ENCODE results near the gene LIX1L.
A peak's percentile ranks its signal among the peaks of the same experiment; 100 is the strongest.

Gene LIX1L

DNA sequence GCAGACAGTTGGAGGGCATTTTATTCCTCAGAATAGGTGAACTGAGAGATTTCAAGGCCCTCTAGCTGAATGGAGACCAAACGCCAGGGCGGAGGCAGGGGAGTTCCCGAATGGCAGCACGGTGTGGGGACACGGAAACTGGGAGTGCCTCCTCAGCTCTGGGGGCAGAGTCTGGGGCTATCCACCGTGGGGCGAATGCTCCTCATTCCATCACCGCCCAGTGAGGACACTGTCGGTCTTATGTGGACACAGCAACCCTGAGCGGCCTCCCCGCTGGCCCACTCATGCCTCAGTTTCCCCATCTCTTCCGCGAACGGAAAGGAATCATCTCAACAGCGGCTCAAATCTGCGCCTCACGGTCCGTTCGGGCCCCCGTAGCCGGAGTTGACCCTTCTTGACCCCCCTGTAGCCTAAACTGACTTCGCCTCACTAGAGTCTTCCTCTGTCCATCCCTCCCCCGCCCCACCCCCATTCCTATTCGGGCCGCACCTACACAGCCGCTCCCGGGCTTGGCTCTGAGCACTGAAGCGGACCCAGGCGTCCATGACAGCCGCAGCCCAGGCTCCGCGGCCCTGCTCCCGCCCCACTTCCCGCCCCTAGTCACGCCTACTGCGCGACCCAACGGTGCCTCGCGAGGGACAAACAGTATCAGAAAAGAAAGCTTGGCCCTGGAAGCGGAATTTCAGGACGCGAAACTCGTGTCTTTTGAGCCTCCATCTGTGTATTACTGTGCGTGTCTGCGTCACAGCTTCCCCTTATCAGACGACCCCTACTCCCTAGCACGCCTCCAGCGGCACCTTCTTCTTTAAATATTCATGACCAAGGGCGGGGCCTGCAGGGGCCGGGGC is 39.4 kb downstream of the LIX1L start, which contains the start of gene PEX11B:
TSS of gene PEX11B (minus strand) at position 574 of the 848 bp plus-strand sequence. CDS start at position 545, 29 bp downstream.
- Mint-ChIP-seq H3K27me3 (ENCODE audit: low read depth) (no peaks in the 10 kb centered on the region), H3K36me3 (ENCODE audit: low read depth) (peaks cover 34% of the 10 kb centered on the region), H3K4me1 (ENCODE audit: low read depth) (peaks cover 32% of the 10 kb centered on the region), H3K27ac (peak within 1 kb of the TSS; percentile 91), H3K9me3 (no peaks in the 10 kb centered on the region), H3K4me3 (peak within 1 kb of the TSS; percentile 93)

DNA sequence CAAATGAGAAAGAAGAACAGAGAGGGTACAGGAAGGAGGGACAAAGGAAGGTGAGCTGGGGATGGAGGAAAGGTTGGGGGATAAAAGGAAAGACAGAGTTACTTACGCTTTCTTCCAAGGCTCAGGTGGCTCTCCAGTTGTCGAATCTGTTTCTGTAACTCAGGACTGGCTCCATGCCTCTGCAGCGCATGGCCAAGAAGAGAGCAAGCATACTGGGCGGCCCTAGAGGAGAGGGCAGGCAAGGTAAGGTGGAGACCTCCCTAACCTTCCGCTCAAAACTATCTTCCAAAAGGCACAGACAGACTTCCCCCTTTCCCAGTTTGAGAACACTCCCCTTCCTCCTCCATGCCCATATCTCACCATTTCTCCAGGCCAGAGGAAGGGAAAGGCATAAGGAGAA is 40.2 kb downstream of the LIX1L start:
- Mint-ChIP-seq H3K36me3 (ENCODE audit: low read depth) (peaks cover 34% of the 10 kb centered on the region), H3K4me3 (peak overlapping the region; percentile 93), H3K9me3 (no peaks in the 10 kb centered on the region), H3K27ac (peak overlapping the region; percentile 91), H3K27me3 (ENCODE audit: low read depth) (no peaks in the 10 kb centered on the region), H3K4me1 (ENCODE audit: low read depth) (peaks cover 33% of the 10 kb centered on the region)

DNA sequence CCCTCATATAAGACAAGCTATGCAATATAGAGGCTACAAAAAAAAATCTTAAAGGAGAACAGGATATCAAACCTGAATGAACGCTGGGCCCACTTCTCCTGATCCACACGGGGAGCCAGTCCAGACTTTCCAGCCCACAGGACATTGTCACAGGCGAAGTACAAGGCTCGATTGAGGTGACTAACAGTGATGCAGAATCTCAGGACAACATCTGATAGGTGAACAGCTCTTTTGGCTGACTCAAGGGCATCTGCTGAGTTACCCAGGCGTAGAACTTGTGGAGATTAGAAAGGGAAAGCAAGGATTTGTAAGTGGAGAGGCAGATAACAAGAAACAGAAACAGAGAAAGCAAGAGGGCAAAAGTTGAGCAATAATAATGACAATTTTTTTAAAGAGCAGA is 41.1 kb downstream of the LIX1L start:
- H3K4me1 Mint-ChIP-seq (ENCODE audit: low read depth): peaks cover 33% of the 10 kb centered on the region
- H3K36me3 Mint-ChIP-seq (ENCODE audit: low read depth): peaks cover 42% of the 10 kb centered on the region
- H3K9me3 Mint-ChIP-seq: no peaks in the 10 kb centered on the region
- H3K27me3 Mint-ChIP-seq (ENCODE audit: low read depth): no peaks in the 10 kb centered on the region
- peak overlapping the region; percentile 83 for H3K4me3 Mint-ChIP-seq
- H3K27ac Mint-ChIP-seq: peak overlapping the region; percentile 56

DNA sequence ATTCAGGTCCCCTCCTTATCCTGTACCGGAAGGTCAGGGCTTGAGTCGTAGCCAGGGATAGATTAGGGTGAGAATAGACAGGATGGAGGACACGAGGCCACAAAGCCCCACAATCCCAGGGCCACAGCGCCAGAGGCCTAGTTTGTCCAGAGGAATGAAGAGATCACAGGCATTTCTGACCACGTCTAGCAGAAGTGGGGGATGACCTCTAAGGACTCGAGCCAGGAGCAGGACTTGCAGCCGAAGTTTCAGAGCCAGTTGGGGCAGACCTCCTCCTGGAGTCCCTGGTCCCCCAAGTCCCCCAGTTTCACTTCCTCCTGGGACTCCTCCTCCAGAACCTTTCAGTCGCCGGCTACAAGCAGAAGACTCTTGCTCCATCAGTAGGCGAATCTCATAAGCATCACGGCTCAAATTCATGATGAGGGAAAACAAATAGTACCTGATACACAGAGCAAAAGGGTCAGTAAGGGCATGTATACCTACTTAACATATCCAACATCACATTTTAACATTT is 45.6 kb downstream of the LIX1L start:
- H3K27me3 Mint-ChIP-seq (ENCODE audit: low read depth): no peaks in the 10 kb centered on the region
- H3K4me3 Mint-ChIP-seq: no peak overlapping the region
- H3K4me1 Mint-ChIP-seq (ENCODE audit: low read depth): peaks cover 19% of the 10 kb centered on the region
- no peaks in the 10 kb centered on the region for H3K9me3 Mint-ChIP-seq
- no peak overlapping the region for H3K27ac Mint-ChIP-seq
- peaks cover 38% of the 10 kb centered on the region for H3K36me3 Mint-ChIP-seq (ENCODE audit: low read depth)

DNA sequence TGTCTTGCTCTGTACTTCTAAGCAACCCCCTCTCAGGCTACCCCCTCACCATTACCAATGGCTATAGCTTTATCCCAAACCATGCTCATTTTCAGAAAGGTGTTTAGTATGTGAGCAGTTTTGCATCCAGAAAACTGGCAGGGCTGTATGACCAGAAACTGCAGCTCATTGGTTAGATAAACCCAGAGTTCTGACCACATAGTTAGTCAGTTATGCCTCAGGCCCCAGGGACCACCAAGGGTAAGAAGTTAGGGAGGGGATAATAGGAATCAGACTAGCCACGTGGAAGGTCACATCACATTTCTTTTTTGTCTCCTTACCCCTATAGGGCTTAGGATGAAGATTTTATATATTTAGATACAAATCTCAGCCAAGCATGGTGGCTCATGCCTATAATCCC is 49.2 kb downstream of the LIX1L start:
- Mint-ChIP-seq H3K27ac (no peak overlapping the region), H3K9me3 (no peaks in the 10 kb centered on the region), H3K36me3 (ENCODE audit: low read depth) (peaks cover 17% of the 10 kb centered on the region), H3K4me1 (ENCODE audit: low read depth) (peaks cover 8% of the 10 kb centered on the region), H3K27me3 (ENCODE audit: low read depth) (no peaks in the 10 kb centered on the region), H3K4me3 (no peak overlapping the region)

DNA sequence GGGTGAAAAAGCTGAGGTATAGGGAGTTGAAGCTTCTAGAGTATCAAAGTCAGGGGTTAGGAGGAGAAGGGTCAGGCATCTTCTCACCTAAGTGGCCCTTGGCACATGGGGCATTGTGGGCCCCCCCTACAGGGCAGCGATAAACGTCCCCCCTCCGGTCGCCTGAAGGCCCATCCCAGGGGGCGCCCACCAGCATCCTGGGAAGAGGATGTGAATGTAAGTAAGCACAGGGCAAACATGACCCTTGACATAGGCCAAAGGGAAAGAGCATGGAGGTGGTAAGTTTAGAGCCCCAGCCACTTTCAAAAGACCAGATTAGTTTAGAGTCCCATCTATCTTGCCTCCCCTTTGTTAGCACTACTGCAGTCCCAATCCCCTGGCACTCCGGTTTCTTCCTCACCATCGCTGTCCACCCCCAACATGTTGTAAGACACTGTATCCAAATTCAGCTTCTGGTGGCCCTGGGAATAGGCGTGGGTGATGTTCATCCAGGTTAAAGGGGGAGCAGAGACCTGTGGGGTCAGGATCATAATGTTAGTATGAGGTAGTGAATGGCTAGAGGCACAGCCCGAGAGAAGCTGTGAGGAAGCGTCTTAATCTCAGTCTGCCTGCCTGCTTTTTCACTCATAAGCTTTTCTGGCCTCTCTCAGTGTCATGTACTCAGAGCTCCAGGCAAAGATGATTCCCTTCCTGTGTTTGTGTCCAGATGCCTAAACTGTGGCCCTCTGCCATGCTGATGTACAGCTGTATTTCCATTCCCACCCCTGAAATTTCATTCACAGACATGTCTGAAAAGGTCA is 50.7 kb downstream of the LIX1L start:
- no peak overlapping the region for H3K27ac Mint-ChIP-seq
- no peaks in the 10 kb centered on the region for H3K9me3 Mint-ChIP-seq
- no peak overlapping the region for H3K4me3 Mint-ChIP-seq
- peaks cover 5% of the 10 kb centered on the region for H3K4me1 Mint-ChIP-seq (ENCODE audit: low read depth)
- no peaks in the 10 kb centered on the region for H3K27me3 Mint-ChIP-seq (ENCODE audit: low read depth)
- peaks cover 10% of the 10 kb centered on the region for H3K36me3 Mint-ChIP-seq (ENCODE audit: low read depth)

DNA sequence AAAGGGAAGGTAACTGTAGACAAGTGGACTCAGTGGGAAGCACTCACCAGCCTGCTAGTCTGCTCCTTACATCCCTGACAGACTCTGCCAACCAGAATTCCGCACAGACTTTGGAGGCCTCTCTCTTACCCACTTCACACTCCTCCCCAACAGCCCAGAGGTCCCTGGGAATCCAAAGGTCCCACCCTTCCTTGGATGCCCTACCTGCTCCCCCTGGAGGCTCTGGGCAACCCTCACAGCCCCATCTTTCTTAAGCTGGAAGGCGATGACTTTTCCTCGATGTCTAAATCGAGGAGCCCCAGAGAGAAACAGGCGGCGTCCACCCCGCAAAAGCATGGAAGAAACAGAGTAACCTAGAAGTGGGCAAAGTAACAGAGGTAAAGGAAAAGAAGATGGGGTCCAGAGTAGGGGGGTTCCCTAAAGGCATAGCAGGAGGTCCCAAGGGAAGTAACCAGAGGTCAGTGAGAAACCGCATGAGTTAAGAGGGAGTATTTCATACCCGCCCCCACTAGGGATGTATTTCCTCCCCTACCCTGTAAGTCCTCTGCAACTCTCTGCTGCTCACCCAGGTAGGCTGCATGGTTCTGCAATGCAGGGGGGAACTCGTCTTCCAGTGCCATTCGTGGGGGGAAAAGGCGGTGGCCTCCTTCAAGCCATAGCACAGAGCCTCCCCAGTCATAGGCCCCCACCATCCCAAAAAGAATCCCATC is 56.4 kb downstream of the LIX1L start:
- Mint-ChIP-seq H3K27me3 (ENCODE audit: low read depth) (no peaks in the 10 kb centered on the region), H3K4me3 (no peak overlapping the region), H3K4me1 (ENCODE audit: low read depth) (no peaks in the 10 kb centered on the region), H3K27ac (no peak overlapping the region), H3K9me3 (no peaks in the 10 kb centered on the region), H3K36me3 (ENCODE audit: low read depth) (no peaks in the 10 kb centered on the region)

DNA sequence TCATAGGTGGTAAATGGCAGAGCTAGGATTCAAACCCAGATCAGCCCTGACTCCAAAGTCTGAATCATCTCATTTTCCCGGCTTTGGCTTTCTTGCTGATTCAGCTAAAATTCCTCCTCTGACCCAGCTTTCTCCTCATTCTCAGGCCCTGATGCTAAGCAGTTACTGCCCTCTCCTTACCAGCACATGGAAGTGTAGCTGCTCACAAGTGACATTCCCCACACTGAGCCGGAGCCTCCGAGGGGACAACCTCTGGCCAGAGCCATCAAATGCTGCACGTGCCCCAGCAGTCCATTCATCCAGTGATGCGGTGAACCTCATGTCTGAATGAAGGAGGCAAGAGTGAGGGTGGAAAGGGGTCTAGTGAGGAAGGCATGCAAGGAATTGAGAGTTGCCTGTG is 59.1 kb downstream of the LIX1L start:
- Mint-ChIP-seq H3K4me1 (ENCODE audit: low read depth) (no peaks in the 10 kb centered on the region), H3K9me3 (no peaks in the 10 kb centered on the region), H3K36me3 (ENCODE audit: low read depth) (no peaks in the 10 kb centered on the region), H3K27me3 (ENCODE audit: low read depth) (no peaks in the 10 kb centered on the region), H3K4me3 (no peak overlapping the region), H3K27ac (no peak overlapping the region)

DNA sequence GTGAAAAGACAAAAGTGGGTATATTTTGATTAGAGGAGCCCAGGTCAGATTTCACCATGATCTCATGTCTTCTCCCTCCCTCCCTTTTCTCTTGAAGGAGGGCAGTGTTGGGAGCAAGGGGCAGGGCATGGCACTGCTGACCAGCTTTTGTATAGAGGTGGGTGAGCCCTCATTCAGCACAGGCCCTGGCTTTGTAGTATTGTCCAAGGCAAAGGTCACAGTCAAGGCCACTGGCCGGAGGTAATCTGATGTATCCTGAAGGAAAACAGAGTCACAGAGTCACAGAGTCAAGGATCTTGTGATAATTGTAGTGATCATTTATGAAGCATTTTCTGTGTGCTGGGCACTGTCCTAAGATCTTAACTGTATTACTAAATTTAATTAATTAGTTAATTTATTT is 59.8 kb downstream of the LIX1L start:
- Mint-ChIP-seq H3K9me3 (no peaks in the 10 kb centered on the region), H3K27ac (no peak overlapping the region), H3K4me1 (ENCODE audit: low read depth) (no peaks in the 10 kb centered on the region), H3K27me3 (ENCODE audit: low read depth) (no peaks in the 10 kb centered on the region), H3K36me3 (ENCODE audit: low read depth) (no peaks in the 10 kb centered on the region), H3K4me3 (no peak overlapping the region)

DNA sequence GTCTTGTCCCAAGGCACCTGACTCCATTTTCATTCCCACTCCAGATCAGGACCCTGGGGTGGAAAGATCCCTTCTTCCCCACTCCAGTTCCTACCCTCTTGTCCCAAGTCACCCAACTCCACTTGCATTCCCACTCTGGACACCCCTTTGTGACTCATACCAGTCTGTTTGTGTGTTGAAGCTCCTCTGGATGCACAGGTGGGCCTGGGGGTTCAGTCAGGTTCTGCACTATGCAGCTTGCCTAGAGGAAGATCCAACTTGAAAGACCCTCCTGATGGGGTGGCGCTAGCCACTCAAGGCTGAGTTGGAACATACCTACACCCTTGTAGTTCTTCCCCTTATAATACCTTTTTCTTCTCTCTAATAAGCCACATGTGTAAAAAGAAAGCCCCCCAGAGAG is 62.3 kb downstream of the LIX1L start:
- peaks cover 2% of the 10 kb centered on the region for H3K4me1 Mint-ChIP-seq (ENCODE audit: low read depth)
- no peaks in the 10 kb centered on the region for H3K9me3 Mint-ChIP-seq
- no peaks in the 10 kb centered on the region for H3K36me3 Mint-ChIP-seq (ENCODE audit: low read depth)
- no peak overlapping the region for H3K4me3 Mint-ChIP-seq
- H3K27me3 Mint-ChIP-seq (ENCODE audit: low read depth): no peaks in the 10 kb centered on the region
- no peak overlapping the region for H3K27ac Mint-ChIP-seq

DNA sequence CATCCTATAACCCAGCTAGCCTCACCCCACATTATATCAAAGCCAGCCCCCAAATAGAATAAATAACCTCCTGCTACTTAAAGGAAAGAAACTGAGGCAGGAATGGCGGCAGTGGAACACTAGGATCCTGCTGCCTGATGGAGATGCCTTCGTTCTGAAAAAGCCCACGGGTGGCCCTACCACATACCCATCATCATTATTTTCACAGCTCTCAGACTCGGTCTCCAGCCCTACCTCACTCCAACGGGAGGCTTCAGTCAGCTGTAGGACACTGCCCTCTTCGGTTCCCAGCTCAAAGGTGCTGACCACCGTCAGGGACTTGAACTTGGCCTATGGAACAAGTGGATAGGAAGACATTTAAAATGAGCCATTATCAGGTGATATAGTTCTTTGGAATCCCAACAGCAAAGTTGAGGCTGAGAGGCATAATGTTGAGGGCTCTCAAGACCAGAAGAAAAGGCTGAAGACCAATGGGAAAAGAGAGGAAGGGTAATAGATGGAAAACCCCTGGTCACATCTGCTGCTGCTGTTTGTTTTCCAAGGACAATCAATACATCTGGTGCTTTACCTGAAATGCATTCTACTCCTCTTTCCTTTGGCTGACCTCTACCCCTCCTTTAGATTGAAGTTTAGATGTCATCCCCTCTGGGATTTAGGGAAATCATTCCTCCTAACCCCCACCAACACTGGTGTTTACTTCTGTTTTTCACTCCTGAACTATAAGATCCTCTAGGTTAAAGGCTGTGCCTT is 64.3 kb downstream of the LIX1L start:
- no peaks in the 10 kb centered on the region for H3K36me3 Mint-ChIP-seq (ENCODE audit: low read depth)
- no peak overlapping the region for H3K27ac Mint-ChIP-seq
- no peak overlapping the region for H3K4me3 Mint-ChIP-seq
- H3K4me1 Mint-ChIP-seq (ENCODE audit: low read depth): peaks cover 2% of the 10 kb centered on the region
- H3K27me3 Mint-ChIP-seq (ENCODE audit: low read depth): no peaks in the 10 kb centered on the region
- no peaks in the 10 kb centered on the region for H3K9me3 Mint-ChIP-seq

DNA sequence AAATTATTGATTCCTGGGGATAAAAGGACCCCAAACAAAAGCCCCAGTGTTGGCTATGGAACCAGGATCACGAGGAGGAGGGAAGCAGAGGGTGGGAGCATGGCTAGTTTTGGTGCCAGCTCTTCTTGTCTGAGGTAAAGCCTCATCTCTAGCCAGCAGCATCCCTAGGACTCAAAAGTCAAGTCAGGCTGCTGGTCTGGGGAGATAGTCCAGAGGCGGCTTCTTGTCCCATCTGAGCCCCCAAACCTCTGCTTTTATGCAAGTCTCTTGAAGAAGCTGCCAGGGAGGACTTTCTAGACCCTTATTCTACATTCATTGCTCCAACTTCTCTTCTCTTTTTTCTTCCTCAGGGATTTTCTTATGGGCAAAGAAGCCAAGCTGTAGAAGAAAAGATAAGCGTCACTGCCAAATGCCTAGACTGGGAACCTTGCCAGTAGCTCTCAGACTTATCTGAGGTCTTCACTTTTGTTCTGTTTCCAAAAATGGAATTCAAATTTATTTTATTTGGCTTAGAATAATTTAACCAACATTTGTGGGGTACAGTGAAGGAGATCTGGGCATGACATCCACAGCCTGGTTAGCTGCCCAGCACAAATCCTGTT is 65.2 kb downstream of the LIX1L start:
- H3K4me3 Mint-ChIP-seq: no peak overlapping the region
- no peaks in the 10 kb centered on the region for H3K27me3 Mint-ChIP-seq (ENCODE audit: low read depth)
- no peaks in the 10 kb centered on the region for H3K9me3 Mint-ChIP-seq
- peaks cover 2% of the 10 kb centered on the region for H3K4me1 Mint-ChIP-seq (ENCODE audit: low read depth)
- H3K27ac Mint-ChIP-seq: no peak overlapping the region
- H3K36me3 Mint-ChIP-seq (ENCODE audit: low read depth): no peaks in the 10 kb centered on the region

DNA sequence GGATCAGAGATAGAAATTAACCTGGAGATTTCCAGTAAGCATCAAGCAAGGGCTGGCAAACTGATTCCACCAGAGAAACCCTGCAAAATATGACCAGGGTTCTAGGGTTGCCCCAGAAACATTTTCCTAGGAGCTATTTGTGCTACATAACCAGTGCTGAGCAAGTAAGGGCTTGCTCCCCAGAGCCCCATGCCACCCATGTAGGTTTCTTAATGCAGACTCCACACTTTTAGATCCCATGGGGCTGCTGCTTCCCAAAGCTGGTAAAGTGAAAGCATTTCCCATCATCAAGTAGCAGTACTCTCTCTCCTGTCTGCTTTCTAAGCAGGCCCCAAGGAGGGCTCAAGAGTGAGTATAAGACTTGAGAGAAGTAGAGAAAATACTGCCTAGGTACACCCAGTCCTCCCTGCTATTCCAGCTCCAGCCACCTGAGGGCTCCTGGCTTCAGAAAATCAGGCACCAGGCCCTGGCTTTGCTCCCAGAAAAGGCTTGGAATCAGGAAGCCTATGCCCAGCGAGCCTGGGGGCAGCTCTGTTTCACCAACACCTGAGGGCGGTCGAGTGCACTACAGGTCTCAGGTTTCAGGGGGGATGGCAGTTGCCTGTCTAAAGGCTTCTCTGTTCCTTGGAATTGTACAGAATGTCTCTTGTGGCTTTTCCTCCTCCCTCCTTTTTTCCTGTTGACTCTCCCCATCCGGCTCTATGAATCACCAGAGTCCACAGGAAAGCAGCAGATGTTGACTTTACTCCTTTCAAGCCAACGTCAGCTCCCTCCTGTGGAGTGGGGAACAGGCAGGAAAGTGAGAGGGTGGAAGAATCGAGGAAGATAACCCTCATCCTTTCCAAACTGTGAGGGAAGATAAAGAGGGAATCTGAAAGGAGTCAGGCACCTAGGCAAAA is 66.0 kb downstream of the LIX1L start:
- no peak overlapping the region for H3K27ac Mint-ChIP-seq

More for the DNA sequence above, 66.0 kb downstream of the LIX1L start:
- Mint-ChIP-seq H3K36me3 (ENCODE audit: low read depth) (no peaks in the 10 kb centered on the region), H3K4me3 (no peak overlapping the region), H3K27me3 (ENCODE audit: low read depth) (no peaks in the 10 kb centered on the region), H3K9me3 (no peaks in the 10 kb centered on the region), H3K4me1 (ENCODE audit: low read depth) (peaks cover 3% of the 10 kb centered on the region)
